Measurements from ENCODE around the gene ZFHX3.

Gene ZFHX3

DNA sequence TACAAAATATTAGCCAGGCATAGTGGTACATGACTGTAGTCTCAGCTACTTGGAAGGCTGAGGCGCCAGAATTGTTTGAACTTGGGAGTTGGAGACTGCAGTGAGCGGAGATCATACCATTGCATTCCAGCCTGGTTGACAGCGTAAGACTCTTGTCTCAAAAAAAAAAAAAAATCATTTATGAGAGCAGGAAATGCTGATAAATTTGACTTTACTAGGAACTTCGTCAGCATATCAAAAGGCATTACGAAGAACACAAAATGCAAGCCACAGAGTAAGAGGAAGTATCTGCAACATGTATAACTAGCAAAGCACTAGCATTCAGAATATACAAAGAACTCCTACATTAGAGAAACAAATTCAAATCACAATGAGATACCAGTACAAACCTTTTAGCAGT is 279.3 kb downstream of the ZFHX3 start:
- H3K27ac ChIP-seq, result no peak overlapping the region
- TF ChIP-seq, protein P1, sequence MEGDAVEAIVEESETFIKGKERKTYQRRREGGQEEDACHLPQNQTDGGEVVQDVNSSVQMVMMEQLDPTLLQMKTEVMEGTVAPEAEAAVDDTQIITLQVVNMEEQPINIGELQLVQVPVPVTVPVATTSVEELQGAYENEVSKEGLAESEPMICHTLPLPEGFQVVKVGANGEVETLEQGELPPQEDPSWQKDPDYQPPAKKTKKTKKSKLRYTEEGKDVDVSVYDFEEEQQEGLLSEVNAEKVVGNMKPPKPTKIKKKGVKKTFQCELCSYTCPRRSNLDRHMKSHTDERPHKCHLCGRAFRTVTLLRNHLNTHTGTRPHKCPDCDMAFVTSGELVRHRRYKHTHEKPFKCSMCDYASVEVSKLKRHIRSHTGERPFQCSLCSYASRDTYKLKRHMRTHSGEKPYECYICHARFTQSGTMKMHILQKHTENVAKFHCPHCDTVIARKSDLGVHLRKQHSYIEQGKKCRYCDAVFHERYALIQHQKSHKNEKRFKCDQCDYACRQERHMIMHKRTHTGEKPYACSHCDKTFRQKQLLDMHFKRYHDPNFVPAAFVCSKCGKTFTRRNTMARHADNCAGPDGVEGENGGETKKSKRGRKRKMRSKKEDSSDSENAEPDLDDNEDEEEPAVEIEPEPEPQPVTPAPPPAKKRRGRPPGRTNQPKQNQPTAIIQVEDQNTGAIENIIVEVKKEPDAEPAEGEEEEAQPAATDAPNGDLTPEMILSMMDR (conservative IDR thresholded peaks at IDR 0.05), result no peak

DNA sequence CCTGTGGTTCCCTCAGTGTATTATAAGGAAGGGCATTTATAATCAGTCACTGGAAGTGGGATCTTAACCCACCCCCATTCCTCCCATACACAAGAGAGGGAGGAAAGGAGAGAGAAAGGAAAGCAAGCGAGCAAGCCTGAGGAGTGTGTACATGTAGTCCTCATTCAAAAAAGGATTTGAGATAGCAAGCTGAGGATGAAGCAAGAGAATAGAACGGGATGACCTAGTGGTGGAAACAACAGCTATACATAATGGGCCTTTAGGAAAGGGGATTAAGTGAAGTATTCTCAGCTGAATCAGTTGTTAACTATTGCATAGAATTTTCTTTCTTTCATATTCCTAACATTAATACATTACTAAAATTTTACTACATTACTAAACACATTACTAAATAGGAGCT is 281.4 kb downstream of the ZFHX3 start:
- H3K27ac ChIP-seq, result no peak overlapping the region
- TF ChIP-seq ZFX (IDR thresholded peaks at IDR 0.05), result no peak
- TF ChIP-seq, protein P1 (conservative IDR thresholded peaks at IDR 0.05), result no peak

- H3K27ac ChIP-seq, result no peak overlapping the region
- TF ChIP-seq, protein P1 (conservative IDR thresholded peaks at IDR 0.05), result no peak
- TF ChIP-seq ZFX (IDR thresholded peaks at IDR 0.05), result no peak
Observed at GRCh38 chr16:72764015-72764654, 283.8 kb downstream of the ZFHX3 start.

DNA sequence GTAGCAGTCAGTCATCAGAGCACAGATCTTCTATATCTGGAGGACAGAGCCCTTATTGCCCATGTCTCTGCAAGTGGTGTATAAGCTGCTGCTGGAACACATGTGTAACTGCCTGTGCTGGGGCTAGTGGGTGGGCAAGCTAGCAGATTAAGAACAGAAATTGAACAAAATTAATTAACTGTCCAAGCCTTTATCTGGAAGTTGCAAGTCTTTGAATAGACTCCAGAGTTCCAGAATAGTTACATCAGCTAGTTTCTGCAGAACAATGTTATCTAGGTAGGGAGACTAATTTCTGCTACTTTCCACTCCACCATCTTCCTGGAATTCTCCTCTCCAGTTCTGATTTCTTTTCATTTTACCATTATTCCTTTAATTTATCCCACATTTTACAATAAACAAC is 287.3 kb downstream of the ZFHX3 start:
- H3K27ac ChIP-seq, result no peak overlapping the region
- TF ChIP-seq, protein P1 (conservative IDR thresholded peaks at IDR 0.05), result no peak
- TF ChIP-seq ZFX (IDR thresholded peaks at IDR 0.05), result no peak

- H3K27ac ChIP-seq, result no peak overlapping the region
- TF ChIP-seq, protein P1 (conservative IDR thresholded peaks at IDR 0.05), result no peak
- no peak for TF ChIP-seq ZFX (IDR thresholded peaks at IDR 0.05)
Observed at GRCh38 chr16:72753881-72754280, 294.0 kb downstream of the ZFHX3 start.

DNA sequence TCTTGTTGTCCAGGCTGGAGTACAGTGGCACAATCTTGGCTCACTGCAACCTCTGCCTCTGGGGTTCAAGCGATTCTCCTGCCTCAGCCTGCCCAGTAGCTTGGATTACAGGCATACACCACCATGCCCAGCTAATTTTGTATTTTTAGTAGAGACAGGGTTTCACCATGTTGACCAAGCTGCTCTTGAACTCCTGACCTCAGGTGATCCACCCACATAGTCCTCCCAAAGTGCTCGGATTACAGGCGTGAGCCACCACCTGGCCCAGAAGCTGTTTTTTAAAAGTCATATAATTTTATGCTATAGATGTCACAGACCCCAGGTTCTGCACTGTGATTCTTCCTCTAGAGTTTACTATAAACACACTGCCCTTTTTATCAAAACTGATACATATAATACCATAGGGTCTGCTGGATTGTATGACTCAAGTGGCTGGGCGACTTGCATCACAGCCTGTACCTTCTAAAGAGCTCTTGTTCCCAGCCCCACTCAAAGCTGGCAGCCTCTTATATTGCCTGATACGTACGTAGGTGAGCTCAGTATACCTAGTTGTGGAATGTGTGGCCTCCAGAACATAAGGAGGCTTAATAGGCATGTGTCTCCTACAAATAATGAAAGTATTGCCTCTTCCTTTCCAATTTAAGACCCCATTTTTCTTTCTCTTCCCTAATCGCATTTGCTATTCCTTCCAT is 295.8 kb downstream of the ZFHX3 start:
- TF ChIP-seq ZFX (IDR thresholded peaks at IDR 0.05), result no peak
- TF ChIP-seq, protein P1 (conservative IDR thresholded peaks at IDR 0.05), result no peak
- H3K27ac ChIP-seq, result no peak overlapping the region

DNA sequence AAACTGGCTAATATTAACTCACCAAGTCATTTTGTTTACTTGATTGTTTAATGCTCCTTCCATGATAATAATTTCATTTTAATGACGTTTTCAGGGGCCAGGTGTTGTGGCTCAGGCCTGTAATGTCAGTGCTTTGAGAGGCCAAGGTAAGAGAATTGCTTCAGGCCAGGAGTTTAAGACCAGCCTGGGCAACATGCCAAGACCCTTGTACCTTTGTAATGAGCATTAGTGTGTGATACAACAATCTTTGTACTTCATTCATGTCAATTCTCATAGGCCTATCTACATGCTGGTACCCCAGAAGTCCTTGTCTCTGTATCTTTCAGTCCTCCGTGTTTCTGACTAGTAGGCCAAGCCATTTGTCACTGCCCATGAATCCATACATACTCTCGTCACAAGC is 296.9 kb downstream of the ZFHX3 start:
- no peak for TF ChIP-seq ZFX (IDR thresholded peaks at IDR 0.05)
- TF ChIP-seq, protein P1 (conservative IDR thresholded peaks at IDR 0.05), result no peak

More for the DNA sequence above, 296.9 kb downstream of the ZFHX3 start:
- no peak overlapping the region for H3K27ac ChIP-seq

Measured in C4-2B (cell line).